Measurements from ENCODE around the gene ARHGAP26.

ARHGAP26 gene

GRCh38 chr5:142827934-142828576 is 57.9 kb downstream of the ARHGAP26 start:
- Histone ChIP-seq H3F3A (ENCODE audit: control insufficient read depth, insufficient read depth) (no peaks in the 10 kb centered on the region), H3K9me3 (ENCODE audit: control insufficient read depth, insufficient read depth, low read length) (no peaks in the 10 kb centered on the region), H3K9me2 (replicated peaks; ENCODE audit: control insufficient read depth, low read length) (no peaks in the 10 kb centered on the region), H3K4me1 (ENCODE audit: control insufficient read depth, low read length) (no peaks in the 10 kb centered on the region), H3K79me2 (ENCODE audit: control insufficient read depth, low read length) (no peaks in the 10 kb centered on the region), H3K27ac (ENCODE audit: low read depth, low read length) (no peak overlapping the region), H4K20me1 (ENCODE audit: control insufficient read depth, insufficient read depth, low read depth, low read length) (no peaks in the 10 kb centered on the region), H3K4me2 (ENCODE audit: low read length) (no peak overlapping the region), H3K4me3 (ENCODE audit: low read length) (no peak overlapping the region), H3K36me3 (ENCODE audit: control insufficient read depth, low read length) (no peaks in the 10 kb centered on the region), H3K27me3 (ENCODE audit: control insufficient read depth, low read length) (peaks cover 13% of the 10 kb centered on the region)
- TF ChIP-seq CTCF (IDR thresholded peaks at IDR 0.05; ENCODE audit: low read depth, low read length, poor library complexity, severe bottlenecking): no peak
- TF ChIP-seq EZH2phosphoT487 (IDR thresholded peaks at IDR 0.05; ENCODE audit: borderline replicate concordance, low read length): no peak

DNA sequence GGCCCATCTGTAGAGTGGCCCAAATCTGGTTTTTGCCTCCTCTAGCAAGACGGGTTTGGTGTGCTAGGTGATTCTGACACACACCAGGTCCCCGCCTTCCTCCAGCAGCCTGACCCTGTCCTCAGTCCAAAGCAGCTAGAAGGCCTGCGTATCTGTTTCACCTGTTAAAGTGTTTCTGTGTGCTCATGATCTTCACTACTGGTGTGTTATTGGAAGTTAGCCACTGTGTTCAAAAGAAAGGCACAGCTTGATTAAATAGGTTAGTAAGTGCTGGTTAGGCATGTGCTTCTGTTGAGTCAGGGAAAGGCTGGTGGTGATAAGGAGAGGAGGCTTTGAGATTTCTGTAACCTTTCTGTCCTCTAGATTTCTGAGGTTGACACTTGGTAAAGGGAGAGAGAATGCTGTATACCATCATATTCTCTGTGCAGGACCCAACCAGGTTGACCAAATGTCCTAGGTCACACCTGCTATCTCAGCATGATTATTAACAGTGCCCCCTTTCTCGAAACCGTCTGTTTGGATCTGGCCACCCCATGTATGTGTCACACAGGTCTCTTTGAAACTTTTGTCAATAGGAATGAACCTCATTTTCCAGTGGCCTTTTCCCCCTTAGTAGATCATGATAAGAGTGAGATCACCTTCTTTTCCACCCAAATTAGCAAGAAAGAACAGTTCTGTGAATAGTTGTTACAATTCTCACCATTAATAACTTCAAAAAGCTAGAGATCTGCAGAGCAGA is 58.8 kb downstream of the ARHGAP26 start:
- Histone ChIP-seq H3F3A (ENCODE audit: control insufficient read depth, insufficient read depth) (no peaks in the 10 kb centered on the region), H3K27me3 (ENCODE audit: control insufficient read depth, low read length) (peaks cover 13% of the 10 kb centered on the region), H3K9me3 (ENCODE audit: control insufficient read depth, insufficient read depth, low read length) (no peaks in the 10 kb centered on the region), H3K4me1 (ENCODE audit: control insufficient read depth, low read length) (no peaks in the 10 kb centered on the region), H3K79me2 (ENCODE audit: control insufficient read depth, low read length) (no peaks in the 10 kb centered on the region), H3K4me2 (ENCODE audit: low read length) (no peak overlapping the region), H3K4me3 (ENCODE audit: low read length) (no peak overlapping the region), H3K36me3 (ENCODE audit: control insufficient read depth, low read length) (no peaks in the 10 kb centered on the region), H3K27ac (ENCODE audit: low read depth, low read length) (no peak overlapping the region), H4K20me1 (ENCODE audit: control insufficient read depth, insufficient read depth, low read depth, low read length) (no peaks in the 10 kb centered on the region), H3K9me2 (replicated peaks; ENCODE audit: control insufficient read depth, low read length) (no peaks in the 10 kb centered on the region)
- no peak for TF ChIP-seq CTCF (IDR thresholded peaks at IDR 0.05; ENCODE audit: low read depth, low read length, poor library complexity, severe bottlenecking)
- no peak for TF ChIP-seq EZH2phosphoT487 (IDR thresholded peaks at IDR 0.05; ENCODE audit: borderline replicate concordance, low read length)

DNA sequence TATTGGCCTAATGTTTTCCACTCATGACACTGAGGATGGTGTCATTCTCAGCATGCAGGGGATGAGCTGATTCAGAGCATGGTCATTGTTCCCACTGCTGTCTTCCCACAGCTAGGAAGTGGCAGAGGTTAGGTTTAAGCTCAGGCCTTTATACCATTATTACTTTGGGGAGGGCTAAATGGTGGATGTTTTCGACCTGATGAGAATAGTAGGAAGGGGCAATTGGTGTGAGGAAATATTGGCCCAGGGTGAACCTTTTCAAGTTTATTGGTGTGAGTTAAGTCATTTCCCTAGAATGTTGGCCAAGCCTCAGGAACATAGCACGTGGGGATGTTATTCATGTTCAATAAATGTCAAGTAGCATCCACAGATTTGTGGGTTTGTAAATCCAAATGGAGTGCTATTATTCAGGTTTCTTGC is 59.6 kb downstream of the ARHGAP26 start:
- Histone ChIP-seq H3K4me3 (ENCODE audit: low read length) (no peak overlapping the region), H3K79me2 (ENCODE audit: control insufficient read depth, low read length) (no peaks in the 10 kb centered on the region), H4K20me1 (ENCODE audit: control insufficient read depth, insufficient read depth, low read depth, low read length) (no peaks in the 10 kb centered on the region), H3K4me2 (ENCODE audit: low read length) (no peak overlapping the region), H3K36me3 (ENCODE audit: control insufficient read depth, low read length) (no peaks in the 10 kb centered on the region), H3F3A (ENCODE audit: control insufficient read depth, insufficient read depth) (no peaks in the 10 kb centered on the region), H3K27me3 (ENCODE audit: control insufficient read depth, low read length) (peaks cover 15% of the 10 kb centered on the region), H3K27ac (ENCODE audit: low read depth, low read length) (no peak overlapping the region), H3K9me2 (replicated peaks; ENCODE audit: control insufficient read depth, low read length) (no peaks in the 10 kb centered on the region), H3K9me3 (ENCODE audit: control insufficient read depth, insufficient read depth, low read length) (no peaks in the 10 kb centered on the region), H3K4me1 (ENCODE audit: control insufficient read depth, low read length) (no peaks in the 10 kb centered on the region)
- TF ChIP-seq CTCF (IDR thresholded peaks at IDR 0.05; ENCODE audit: low read depth, low read length, poor library complexity, severe bottlenecking): no peak
- TF ChIP-seq EZH2phosphoT487 (IDR thresholded peaks at IDR 0.05; ENCODE audit: borderline replicate concordance, low read length): no peak

Data from DOHH2 (cell line).